DMS53 treated with DMSO at 0.1 percent for 48 hours (cell line): ENCODE results near the gene FLAD1.

Experiments
- DNase-seq: peaks from one replicate; lab custom pipeline; 2025; ENCODE audit not compliant: unreplicated experiment; lab: John Stamatoyannopoulos, UW

FLAD1 gene

DNA sequence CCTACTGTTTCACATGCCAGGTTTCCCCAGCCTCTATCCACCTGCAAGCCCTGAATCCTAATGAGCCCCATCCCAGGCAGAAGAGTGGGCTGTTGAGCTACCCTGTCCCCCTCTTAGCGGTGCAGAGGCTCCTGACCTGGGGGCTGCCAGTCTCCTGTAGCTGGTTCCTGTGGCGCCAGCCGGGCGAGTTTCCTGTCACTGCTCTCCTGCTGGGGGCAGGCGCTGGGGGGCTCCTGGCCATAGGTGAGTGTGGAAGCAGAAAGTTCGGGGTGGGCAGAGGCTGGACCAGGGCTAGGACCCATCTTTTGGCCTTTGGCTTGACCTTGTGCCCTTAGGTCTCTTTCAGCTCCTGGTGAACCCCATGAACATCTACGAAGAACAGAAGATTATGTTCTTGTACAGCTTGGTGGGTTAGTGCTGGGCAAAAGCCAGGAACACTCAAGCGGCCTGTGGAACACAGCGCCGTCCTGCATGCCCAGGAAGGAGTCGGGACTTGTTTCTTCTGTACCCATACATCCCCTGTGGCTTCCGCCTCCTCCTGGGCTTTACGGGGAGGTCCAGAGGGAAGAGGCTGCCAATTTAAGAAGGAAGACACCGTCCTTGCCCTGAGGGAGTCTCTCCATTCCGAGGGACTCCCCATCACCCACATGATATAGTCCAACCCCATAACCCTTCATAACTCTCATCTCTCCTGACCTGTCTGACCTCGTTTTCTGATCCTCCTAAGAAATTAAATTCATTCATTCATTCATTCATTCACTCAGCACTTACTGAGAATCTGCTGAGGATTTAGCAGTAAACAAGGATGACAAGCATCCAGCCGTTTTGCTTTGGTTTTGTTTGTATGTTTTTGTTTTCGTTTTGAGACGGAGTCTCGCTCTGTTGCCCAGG lies 51.4 kb downstream of the FLAD1 start:
- no peak for DNase-seq

GRCh38 chr1:155035936-155036335 lies 52.8 kb downstream of the FLAD1 start:
- DNase-seq: no peak

GRCh38 chr1:155037043-155037442 lies 53.9 kb downstream of the FLAD1 start:
- no peak for DNase-seq

GRCh38 chr1:155037851-155038441 lies 54.8 kb downstream of the FLAD1 start:
- no peak for DNase-seq

- no peak for DNase-seq
Measured at GRCh38 chr1:155038602-155039307, 55.6 kb downstream of the FLAD1 start.

DNA sequence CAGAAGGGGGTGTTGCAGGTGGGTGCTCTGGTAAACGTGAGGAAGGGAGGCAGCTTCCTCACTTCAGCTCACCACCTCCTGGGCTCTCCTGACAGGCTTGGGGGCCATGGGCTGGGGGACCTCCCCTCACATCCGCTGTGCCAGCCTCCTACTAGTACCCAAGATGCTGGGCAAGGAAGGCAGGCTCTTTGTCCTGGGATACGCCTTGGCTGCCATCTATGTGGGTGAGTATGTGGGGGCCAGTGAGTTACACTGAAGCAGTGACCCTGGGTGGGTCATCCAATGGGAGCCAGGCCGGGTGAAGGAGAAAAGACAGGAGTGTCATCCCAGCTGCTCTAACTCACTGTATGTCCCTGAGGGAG lies 56.1 kb downstream of the FLAD1 start:
- no peak for DNase-seq

DNA sequence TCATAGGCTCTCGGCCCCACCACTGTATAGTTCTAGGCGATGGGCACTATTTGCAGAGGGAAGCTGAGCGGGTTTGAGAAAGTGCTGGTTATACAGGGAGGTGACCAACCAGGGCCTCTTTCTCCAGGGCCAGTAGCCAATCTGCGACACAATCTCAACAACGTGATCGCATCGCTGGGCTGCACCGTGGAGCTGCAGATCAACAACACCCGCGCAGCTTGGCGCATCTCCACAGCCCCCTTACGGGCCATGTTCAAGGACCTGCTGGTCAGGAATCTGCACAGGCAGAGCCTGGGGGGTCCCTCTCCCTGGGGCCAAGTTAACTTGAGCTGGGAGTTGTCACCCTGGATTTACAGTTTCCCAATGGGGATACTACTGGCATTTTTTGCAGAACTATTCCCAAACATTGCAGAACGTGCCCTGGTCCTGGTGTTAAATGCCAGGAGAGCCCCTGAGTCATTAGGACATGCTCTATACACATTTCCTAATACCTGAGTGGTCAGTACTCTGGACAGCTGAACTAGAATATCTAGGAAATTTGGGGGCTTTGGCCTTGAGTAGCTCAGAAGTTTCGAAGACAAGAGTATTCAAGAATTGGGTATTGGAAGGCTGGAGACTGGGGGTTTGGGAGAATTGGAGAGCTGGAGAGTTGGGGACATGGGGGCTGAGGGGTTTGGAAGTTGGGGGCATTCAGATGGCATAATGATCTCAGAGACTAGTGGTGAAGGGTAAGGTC lies 57.4 kb downstream of the FLAD1 start:
- DNase-seq: no peak
